Peyer's patch (tissue), 4 donors: ENCODE measurements around the gene ALDH8A1. TPM values are rescaled to one million over a fixed set of nuclear protein-coding genes. Genes with fewer than 3 reads are reported as not detected.

Source experiments
- DNase-seq, 3 donors: peaks; one replicate each; pipeline ENCODE4 v3.0.0-alpha.2; 2017 to 2019
- H3K27ac ChIP-seq, 4 donors: fragments of 200-600 bp; sonication (generic); one replicate each; pipeline ENCODE4 v1.5.1; 2016 to 2019
- H3K27me3 ChIP-seq, 2 donors: fragments of 200-600 bp; sonication (generic); one replicate each; pipeline ENCODE4 v1.5.1; 2019
- H3K36me3 ChIP-seq, 3 donors: fragments of 200-600 bp; sonication (generic); one replicate each; pipeline ENCODE4 v1.5.1; 2016 to 2019
- H3K4me1 ChIP-seq, 4 donors: fragments of 200-600 bp; sonication (generic); one replicate each; pipeline ENCODE4 v1.5.1; 2016 to 2019
- H3K4me3 ChIP-seq, 4 donors: fragments of 200-600 bp; sonication (generic); 1 replicate in 3 of 4; 2 replicates in 1 of 4; pipeline ENCODE4 v1.5.1; 2016 to 2019; ENCODE audit warnings: mild to moderate bottlenecking in 1 of 4
- H3K9me3 ChIP-seq, 4 donors: fragments of 200-600 bp; sonication (generic); one replicate each; pipeline ENCODE4 v1.5.1; 2016 to 2019; ENCODE audit warnings: mild to moderate bottlenecking in 1 of 4
- CTCF ChIP-seq, 6 experiments: fragments of 450-650 bp in 4 of 6; fragments of 200-600 bp in 2 of 6; sonication (generic) in 1 of 6; IDR thresholded peaks; one replicate each; pipeline ENCODE4 v1.5.1; 2017 to 2019; ENCODE audit warnings: antibody characterized with exemption in 6 of 6, mild to moderate bottlenecking in 3 of 6, moderate library complexity in 1 of 6
- POLR2A ChIP-seq, 2 donors: fragments of 450-650 bp; IDR thresholded peaks; one replicate each; pipeline ENCODE4 v1.5.1; 2017; ENCODE audit warnings: antibody characterized with exemption in 2 of 2, mild to moderate bottlenecking in 2 of 2, moderate library complexity in 2 of 2
- total RNA-seq, 4 donors: library from RNA; depleted of rRNA; stranded (reverse); fragments of >200 nt; gene quantifications; one replicate each; pipeline ENCODE4 v1.1.0, GENCODE V29; 2016

The ALDH8A1 gene
- total RNA-seq, 4 donors from 2014 or later: 0.40 to 0.57 TPM; not detected in 2

- TF ChIP-seq POLR2A (IDR thresholded peaks at IDR 0.05) (no peak), CTCF (IDR thresholded peaks at IDR 0.05) (no peak)
- Histone ChIP-seq H3K4me1 (no peaks in the 10 kb centered on the region), H3K4me3 (no peak overlapping the region), H3K27me3 (no peaks in the 10 kb centered on the region), H3K27ac (no peak overlapping the region), H3K9me3 (no peaks in the 10 kb centered on the region), H3K36me3 (no peaks in the 10 kb centered on the region)
- no peak for DNase-seq
Measured at GRCh38 chr6:134932098-134932497, 17.8 kb downstream of the ALDH8A1 start.

- H3K27ac ChIP-seq: no peak overlapping the region
- H3K27me3 ChIP-seq: no peaks in the 10 kb centered on the region
- H3K4me3 ChIP-seq: no peak overlapping the region
- H3K9me3 ChIP-seq: no peaks in the 10 kb centered on the region
- no peak for DNase-seq
- H3K36me3 ChIP-seq: no peaks in the 10 kb centered on the region
- no peaks in the 10 kb centered on the region for H3K4me1 ChIP-seq
- no peak for TF ChIP-seq POLR2A (IDR thresholded peaks at IDR 0.05)
- no peak for TF ChIP-seq CTCF (IDR thresholded peaks at IDR 0.05)
Measured at GRCh38 chr6:134930463-134930862, 19.4 kb downstream of the ALDH8A1 start.

- H3K27me3 ChIP-seq: no peaks in the 10 kb centered on the region
- H3K4me1 ChIP-seq: no peaks in the 10 kb centered on the region
- DNase-seq: no peak
- TF ChIP-seq CTCF (IDR thresholded peaks at IDR 0.05) (no peak), POLR2A (IDR thresholded peaks at IDR 0.05) (no peak)
- no peaks in the 10 kb centered on the region for H3K9me3 ChIP-seq
- H3K36me3 ChIP-seq: no peaks in the 10 kb centered on the region
- no peak overlapping the region for H3K4me3 ChIP-seq
- H3K27ac ChIP-seq: no peak overlapping the region
Measured at GRCh38 chr6:134928151-134928900, 21.6 kb downstream of the ALDH8A1 start.

- Histone ChIP-seq H3K27me3 (no peaks in the 10 kb centered on the region), H3K4me3 (no peak overlapping the region), H3K27ac (no peak overlapping the region), H3K9me3 (no peaks in the 10 kb centered on the region), H3K36me3 (no peaks in the 10 kb centered on the region), H3K4me1 (no peaks in the 10 kb centered on the region)
- no peak for DNase-seq
- TF ChIP-seq POLR2A (IDR thresholded peaks at IDR 0.05) (no peak), CTCF (IDR thresholded peaks at IDR 0.05) (no peak)
Measured at GRCh38 chr6:134925800-134926199, 24.1 kb downstream of the ALDH8A1 start.

GRCh38 chr6:134921721-134922261 lies 28.1 kb downstream of the ALDH8A1 start:
- Histone ChIP-seq H3K36me3 (no peaks in the 10 kb centered on the region), H3K27ac (no peak overlapping the region), H3K27me3 (no peaks in the 10 kb centered on the region), H3K4me1 (no peaks in the 10 kb centered on the region), H3K9me3 (no peaks in the 10 kb centered on the region), H3K4me3 (no peak overlapping the region)
- TF ChIP-seq POLR2A (IDR thresholded peaks at IDR 0.05) (no peak), CTCF (IDR thresholded peaks at IDR 0.05) (no peak)
- DNase-seq: no peak
